Mucosa of rectum (tissue), 2 donors: ENCODE data around the gene OR10C1.

ENCODE experiments used
- H3K27ac ChIP-seq, 2 donors: one replicate each; pipeline ENCODE4 v1.7.0; 2013; ENCODE audit warnings: inconsistent platforms in 2 of 2, low read depth in 2 of 2, low read length in 2 of 2
- H3K27me3 ChIP-seq, 2 donors: one replicate each; pipeline ENCODE4 v1.7.0; 2013; ENCODE audit warnings: low read length in 2 of 2; ENCODE audit not compliant: control insufficient read depth in 2 of 2, insufficient read depth in 2 of 2
- H3K36me3 ChIP-seq, 2 donors: one replicate each; pipeline ENCODE4 v1.7.0; 2013; ENCODE audit warnings: low read length in 2 of 2; ENCODE audit not compliant: control insufficient read depth in 2 of 2, insufficient read depth in 2 of 2
- H3K4me1 ChIP-seq, 2 donors: one replicate each; pipeline ENCODE4 v1.7.0; 2013; ENCODE audit warnings: low read length in 2 of 2, mild to moderate bottlenecking in 1 of 2; ENCODE audit not compliant: control insufficient read depth in 2 of 2, insufficient read depth in 2 of 2
- H3K4me3 ChIP-seq, 2 donors: one replicate each; pipeline ENCODE4 v1.7.0; 2013; ENCODE audit warnings: low read length in 2 of 2
- H3K9ac ChIP-seq, 2 donors: one replicate each; pipeline ENCODE4 v1.7.0; 2013; ENCODE audit warnings: low read length in 2 of 2, low read depth in 1 of 2, mild to moderate bottlenecking in 1 of 2
- H3K9me3 ChIP-seq, 2 donors: one replicate each; pipeline ENCODE4 v1.7.0; 2013; ENCODE audit warnings: low read length in 2 of 2; ENCODE audit not compliant: control insufficient read depth in 2 of 2
- donor health status: healthy.
- donor health status: Normal muscosa, but diverticular disease.

The OR10C1 gene

GRCh38 chr6:29474996-29475395, 35.9 kb downstream of the OR10C1 start:
- no peaks in the 10 kb centered on the region for H3K36me3 ChIP-seq

GRCh38 chr6:29477923-29478450, 38.9 kb downstream of the OR10C1 start:
- Histone ChIP-seq H3K9ac (no peak overlapping the region), H3K9me3 (no peaks in the 10 kb centered on the region), H3K27ac (no peak overlapping the region), H3K4me1 (no peaks in the 10 kb centered on the region), H3K4me3 (no peak overlapping the region), H3K27me3 (no peaks in the 10 kb centered on the region), H3K36me3 (no peaks in the 10 kb centered on the region)

More at GRCh38 chr6:29474996-29475395, 35.9 kb downstream of the OR10C1 start:
- H3K9me3 ChIP-seq: no peaks in the 10 kb centered on the region
- H3K4me1 ChIP-seq: no peaks in the 10 kb centered on the region
- H3K27me3 ChIP-seq: no peaks in the 10 kb centered on the region
- no peak overlapping the region for H3K4me3 ChIP-seq
- H3K9ac ChIP-seq: no peak overlapping the region
- no peak overlapping the region for H3K27ac ChIP-seq

- Histone ChIP-seq H3K36me3 (no peaks in the 10 kb centered on the region), H3K4me3 (no peak overlapping the region), H3K27ac (no peak overlapping the region), H3K9me3 (no peaks in the 10 kb centered on the region), H3K9ac (no peak overlapping the region), H3K4me1 (no peaks in the 10 kb centered on the region), H3K27me3 (no peaks in the 10 kb centered on the region)
These were observed 39.6 kb downstream of the OR10C1 start for GRCh38 chr6:29478740-29479139.

DNA sequence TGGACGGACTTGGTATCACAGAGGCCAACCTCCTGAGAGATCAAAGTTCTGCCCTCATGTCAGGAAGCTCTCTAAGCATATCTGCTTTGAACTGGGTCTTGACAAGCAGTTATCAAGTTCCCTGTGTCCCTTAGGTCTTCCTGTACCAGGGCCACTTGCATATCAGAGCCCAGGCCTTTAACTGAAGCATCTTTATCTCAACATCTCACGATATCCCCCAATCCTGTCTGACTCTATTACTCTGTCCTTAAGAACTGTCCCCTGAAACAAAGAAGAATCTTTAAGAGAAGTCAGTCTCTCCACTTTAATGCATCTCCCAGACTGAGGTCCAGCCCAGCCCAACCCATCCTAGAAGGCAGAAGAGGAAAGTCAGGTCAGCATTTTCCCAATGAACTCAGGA, 40.5 kb downstream of the OR10C1 start:
- no peak overlapping the region for H3K27ac ChIP-seq
- H3K27me3 ChIP-seq: no peaks in the 10 kb centered on the region
- H3K36me3 ChIP-seq: no peaks in the 10 kb centered on the region
- H3K4me1 ChIP-seq: no peaks in the 10 kb centered on the region
- no peak overlapping the region for H3K4me3 ChIP-seq
- no peaks in the 10 kb centered on the region for H3K9me3 ChIP-seq
- no peak overlapping the region for H3K9ac ChIP-seq

DNA sequence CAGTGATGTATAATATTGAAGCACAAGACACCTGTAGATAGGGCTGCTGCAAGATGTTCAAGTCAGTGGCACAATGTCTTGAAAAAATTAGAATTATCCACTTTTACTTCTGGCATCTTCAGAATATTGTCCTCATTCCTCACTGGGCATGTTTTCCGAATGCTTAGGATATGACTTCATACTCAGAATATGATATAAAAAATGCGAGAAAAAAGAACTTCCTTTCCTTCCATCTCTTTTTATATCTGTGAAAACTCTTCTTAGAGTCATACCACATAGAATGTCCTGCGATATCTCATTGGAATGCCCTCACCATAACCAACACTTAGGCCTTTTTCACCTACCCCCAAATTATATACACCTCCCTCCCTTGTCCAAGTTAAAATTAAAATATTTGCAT, 44.1 kb downstream of the OR10C1 start:
- Histone ChIP-seq H3K9ac (no peak overlapping the region), H3K27ac (no peak overlapping the region), H3K9me3 (no peaks in the 10 kb centered on the region), H3K36me3 (no peaks in the 10 kb centered on the region), H3K27me3 (no peaks in the 10 kb centered on the region), H3K4me1 (no peaks in the 10 kb centered on the region), H3K4me3 (no peak overlapping the region)

DNA sequence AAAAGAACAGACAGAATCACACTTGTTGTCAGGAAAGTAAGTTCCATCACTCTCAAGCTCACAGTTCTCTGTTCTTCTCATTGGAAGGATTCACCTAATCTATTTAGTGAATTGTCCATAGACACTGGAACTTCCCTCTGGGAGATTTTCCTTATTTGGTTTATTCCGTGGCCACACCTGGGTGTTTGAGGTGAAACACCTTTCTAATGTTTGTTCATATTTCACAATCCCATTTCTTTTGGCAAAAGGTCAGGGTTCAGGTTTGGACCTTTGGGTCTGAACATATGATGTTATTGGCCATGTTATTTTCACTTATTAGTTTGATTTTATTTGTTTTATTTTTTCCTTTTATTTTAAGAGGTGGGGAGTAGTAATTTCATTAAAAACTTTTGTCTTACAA, 44.6 kb downstream of the OR10C1 start:
- H3K4me1 ChIP-seq: no peaks in the 10 kb centered on the region
- no peak overlapping the region for H3K9ac ChIP-seq
- no peak overlapping the region for H3K27ac ChIP-seq
- H3K9me3 ChIP-seq: no peaks in the 10 kb centered on the region
- H3K4me3 ChIP-seq: no peak overlapping the region
- no peaks in the 10 kb centered on the region for H3K27me3 ChIP-seq
- H3K36me3 ChIP-seq: no peaks in the 10 kb centered on the region

GRCh38 chr6:29486577-29486976, 47.5 kb downstream of the OR10C1 start:
- Histone ChIP-seq H3K9me3 (no peaks in the 10 kb centered on the region), H3K27me3 (no peaks in the 10 kb centered on the region), H3K4me3 (no peak overlapping the region), H3K4me1 (no peaks in the 10 kb centered on the region), H3K9ac (no peak overlapping the region), H3K36me3 (no peaks in the 10 kb centered on the region), H3K27ac (no peak overlapping the region)

DNA sequence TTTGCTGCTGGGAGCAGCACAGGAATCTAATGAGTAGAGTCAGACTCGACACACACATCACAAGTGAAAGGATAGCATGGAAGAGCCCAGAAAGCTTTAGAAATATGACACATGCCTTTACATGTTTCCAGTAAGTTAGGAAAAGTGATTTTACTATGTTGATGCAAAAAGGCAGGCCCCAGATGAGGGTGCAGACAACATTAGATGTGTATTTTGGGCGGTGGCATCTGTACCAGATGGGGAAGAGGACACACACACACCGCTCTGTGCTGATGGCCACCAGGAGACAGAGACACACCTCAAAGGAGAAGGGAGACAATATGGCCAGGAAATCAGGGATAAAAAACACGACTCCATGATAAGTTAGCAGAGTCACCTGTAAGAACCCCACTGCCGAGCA, 48.0 kb downstream of the OR10C1 start:
- Histone ChIP-seq H3K4me1 (no peaks in the 10 kb centered on the region), H3K9ac (no peak overlapping the region), H3K9me3 (no peaks in the 10 kb centered on the region), H3K36me3 (no peaks in the 10 kb centered on the region), H3K27ac (no peak overlapping the region), H3K27me3 (no peaks in the 10 kb centered on the region), H3K4me3 (no peak overlapping the region)

GRCh38 chr6:29487660-29488059, 48.6 kb downstream of the OR10C1 start, which contains the start of gene MAS1L:
Gene MAS1L (minus strand): TSS chr6:29487956. CDS start chr6:29487902, 54 bp downstream.
- Histone ChIP-seq H3K9me3 (no peaks in the 10 kb centered on the region), H3K4me3 (no peak within 1 kb of the TSS), H3K27ac (no peak within 1 kb of the TSS), H3K27me3 (no peaks in the 10 kb centered on the region), H3K36me3 (no peaks in the 10 kb centered on the region), H3K4me1 (no peaks in the 10 kb centered on the region), H3K9ac (no peak within 1 kb of the TSS)

DNA sequence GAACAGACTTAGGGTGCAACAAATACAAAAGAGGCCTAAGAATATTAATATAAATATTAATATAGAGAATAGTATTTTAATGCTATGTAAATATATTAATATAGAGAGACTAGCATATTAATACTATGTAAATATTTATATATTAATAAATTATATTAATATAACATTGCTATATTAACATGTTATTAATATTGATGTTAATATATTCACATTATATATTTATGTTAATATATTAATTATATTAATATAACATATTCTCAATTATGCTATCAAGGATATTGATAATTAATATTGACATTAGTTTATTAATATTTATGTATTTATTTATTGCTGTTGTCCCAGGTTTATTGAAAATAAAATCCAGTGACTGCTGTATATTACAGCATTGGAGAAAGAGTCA, 49.8 kb downstream of the OR10C1 start:
- Histone ChIP-seq H3K4me3 (no peak overlapping the region), H3K27ac (no peak overlapping the region), H3K9ac (no peak overlapping the region), H3K4me1 (no peaks in the 10 kb centered on the region), H3K9me3 (no peaks in the 10 kb centered on the region), H3K27me3 (no peaks in the 10 kb centered on the region), H3K36me3 (no peaks in the 10 kb centered on the region)

GRCh38 chr6:29489286-29489685, 50.2 kb downstream of the OR10C1 start:
- Histone ChIP-seq H3K27ac (no peak overlapping the region), H3K36me3 (no peaks in the 10 kb centered on the region), H3K27me3 (no peaks in the 10 kb centered on the region), H3K4me3 (no peak overlapping the region), H3K9me3 (no peaks in the 10 kb centered on the region), H3K9ac (no peak overlapping the region), H3K4me1 (no peaks in the 10 kb centered on the region)
